Measurements from ENCODE around the gene TMEM196. TPM values are rescaled to one million over a fixed set of nuclear protein-coding genes. Genes with fewer than 3 reads are reported as not detected.

The TMEM196 gene
- total RNA-seq: not detected in 2 replicates

DNA sequence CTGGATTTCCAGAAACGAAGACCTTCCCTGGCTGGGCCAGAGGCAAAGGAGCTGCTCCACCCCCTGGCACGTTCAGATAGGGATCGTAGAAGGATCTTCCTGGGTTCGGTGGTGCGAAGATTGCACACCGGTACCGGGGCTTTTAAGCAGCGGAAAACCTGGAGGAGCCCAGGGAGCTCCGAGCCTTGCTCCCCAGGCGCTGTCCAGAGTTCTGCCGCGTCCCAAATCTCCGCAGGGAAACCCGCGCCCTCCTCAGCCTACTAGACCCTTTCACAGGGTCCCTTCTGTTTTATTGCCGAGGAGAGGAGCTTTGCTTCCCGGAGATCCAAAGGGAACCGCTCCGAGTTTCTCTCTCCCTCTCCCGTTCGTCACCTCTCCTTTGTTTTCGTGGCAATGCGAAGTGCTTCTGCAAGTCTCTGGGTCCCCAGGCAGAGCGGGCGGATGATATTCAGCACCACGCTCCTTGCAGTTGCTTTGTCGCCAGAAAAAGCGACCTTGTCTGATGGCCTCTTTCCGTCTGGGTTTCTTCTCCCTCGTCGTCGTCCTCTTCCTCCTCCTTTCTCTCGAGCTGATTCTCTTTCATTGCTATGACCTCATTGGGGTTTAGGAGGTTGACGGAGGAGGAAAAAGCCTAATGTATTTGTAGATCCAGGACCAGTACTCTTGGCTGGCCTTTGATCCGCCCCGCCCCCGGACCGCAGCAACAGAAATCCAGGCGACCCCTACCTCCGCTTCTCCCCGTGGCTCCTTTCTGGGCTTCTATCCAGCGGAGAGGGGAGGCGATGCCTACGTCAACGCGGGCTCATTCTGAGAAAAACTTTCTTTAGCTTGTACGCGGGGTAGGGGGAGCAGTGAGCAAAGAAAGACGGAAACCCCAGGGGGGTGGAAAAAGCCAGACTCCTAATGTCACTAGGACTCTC, at the start of gene TMEM196:
Gene TMEM196, minus strand, starts transcription at position 777 of the 920 bp plus-strand sequence. CDS start 921 bp downstream, outside the sequence.
- no peaks in the 10 kb centered on the region for H3K36me3 ChIP-seq (ENCODE audit: control insufficient read depth, insufficient read depth, low read length)
- peak within 1 kb of the TSS; percentile 8 for H3K4me3 ChIP-seq (ENCODE audit: low read depth, low read length)
- H3K27me3 ChIP-seq (ENCODE audit: control insufficient read depth, insufficient read depth, low read length): peaks cover 1% of the 10 kb centered on the region
- no peak for TF ChIP-seq CTCF (IDR thresholded peaks at IDR 0.05; ENCODE audit: insufficient read depth, low read length, severe bottlenecking)
- FAIRE-seq (no peak), DNase-seq (ENCODE audit: low read depth) (peak; percentile 26)

DNA sequence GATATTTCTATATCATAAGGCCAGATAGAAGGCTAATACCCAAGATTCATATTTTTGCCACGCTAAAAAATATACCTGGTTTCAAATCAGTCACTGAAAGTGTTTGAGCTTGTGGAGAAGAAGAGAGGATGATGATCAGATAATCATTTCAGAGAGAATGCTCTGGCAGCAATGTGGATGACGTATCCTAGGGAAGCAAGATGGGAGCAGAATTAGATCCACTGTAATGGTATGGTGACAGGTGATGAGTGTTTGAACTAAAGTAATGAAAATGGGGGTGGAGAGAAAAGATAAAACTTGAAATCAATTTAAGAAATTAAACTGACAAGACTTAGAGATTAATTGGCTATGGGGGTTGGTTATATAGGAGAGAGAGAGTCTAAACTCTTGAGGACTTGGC, 42.7 kb upstream of the TMEM196 start:
- no peak for TF ChIP-seq CTCF (IDR thresholded peaks at IDR 0.05; ENCODE audit: insufficient read depth, low read length, severe bottlenecking)
- no peak overlapping the region for H3K4me3 ChIP-seq (ENCODE audit: low read depth, low read length)
- no peaks in the 10 kb centered on the region for H3K27me3 ChIP-seq (ENCODE audit: control insufficient read depth, insufficient read depth, low read length)
- DNase-seq (ENCODE audit: low read depth): no peak
- H3K36me3 ChIP-seq (ENCODE audit: control insufficient read depth, insufficient read depth, low read length): no peaks in the 10 kb centered on the region
- no peak for FAIRE-seq

DNA sequence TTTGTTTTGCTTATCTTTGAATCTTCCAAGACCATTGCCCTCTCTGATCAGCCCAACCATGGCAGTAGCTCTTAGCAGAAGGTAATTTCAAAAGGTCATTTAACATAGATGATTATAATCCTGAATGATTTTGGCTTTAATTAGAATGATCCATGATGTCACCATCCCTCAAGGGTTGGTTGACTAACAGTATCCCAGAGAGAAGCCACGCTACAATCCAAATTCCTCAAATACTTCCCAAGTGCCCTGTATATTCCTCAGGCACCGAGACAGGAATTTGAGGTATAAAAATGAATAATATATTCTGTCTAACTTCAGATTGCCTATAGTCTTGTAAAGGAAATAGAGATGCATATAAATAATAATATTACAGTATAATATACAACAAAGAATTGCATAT, 42.1 kb upstream of the TMEM196 start:
- H3K36me3 ChIP-seq (ENCODE audit: control insufficient read depth, insufficient read depth, low read length): no peaks in the 10 kb centered on the region
- H3K4me3 ChIP-seq (ENCODE audit: low read depth, low read length): no peak overlapping the region
- DNase-seq (ENCODE audit: low read depth) (peak; percentile 8), FAIRE-seq (no peak)
- no peaks in the 10 kb centered on the region for H3K27me3 ChIP-seq (ENCODE audit: control insufficient read depth, insufficient read depth, low read length)
- no peak for TF ChIP-seq CTCF (IDR thresholded peaks at IDR 0.05; ENCODE audit: insufficient read depth, low read length, severe bottlenecking)

DNA sequence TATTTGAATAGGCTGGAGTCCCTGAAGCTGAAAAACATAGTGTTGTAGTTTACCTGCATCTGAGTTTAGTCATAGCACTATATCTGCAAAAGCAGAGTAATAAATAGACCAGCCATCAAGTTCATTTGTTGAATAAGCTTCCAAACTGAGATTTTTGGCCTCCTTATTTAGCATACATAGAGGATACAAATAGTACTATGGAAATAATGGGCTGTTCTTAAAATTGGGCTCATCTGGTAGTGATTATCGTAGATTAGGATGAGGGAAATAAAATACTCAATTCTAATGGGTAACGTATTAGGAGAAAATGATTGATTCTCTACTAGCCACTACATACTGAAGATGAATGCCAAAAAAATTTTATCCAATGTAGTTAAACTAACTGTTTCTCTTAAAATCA, 41.4 kb upstream of the TMEM196 start:
- TF ChIP-seq CTCF (IDR thresholded peaks at IDR 0.05; ENCODE audit: insufficient read depth, low read length, severe bottlenecking): no peak
- DNase-seq (ENCODE audit: low read depth) (no peak), FAIRE-seq (no peak)
- Histone ChIP-seq H3K27me3 (ENCODE audit: control insufficient read depth, insufficient read depth, low read length) (no peaks in the 10 kb centered on the region), H3K36me3 (ENCODE audit: control insufficient read depth, insufficient read depth, low read length) (no peaks in the 10 kb centered on the region), H3K4me3 (ENCODE audit: low read depth, low read length) (no peak overlapping the region)

- no peaks in the 10 kb centered on the region for H3K27me3 ChIP-seq (ENCODE audit: control insufficient read depth, insufficient read depth, low read length)
- H3K36me3 ChIP-seq (ENCODE audit: control insufficient read depth, insufficient read depth, low read length): no peaks in the 10 kb centered on the region
- H3K4me3 ChIP-seq (ENCODE audit: low read depth, low read length): no peak overlapping the region
- DNase-seq (ENCODE audit: low read depth): no peak
- no peak for FAIRE-seq
- no peak for TF ChIP-seq CTCF (IDR thresholded peaks at IDR 0.05; ENCODE audit: insufficient read depth, low read length, severe bottlenecking)
These were observed 38.0 kb upstream of the TMEM196 start for GRCh38 chr7:19811386-19811785.
